Measurements from ENCODE around the gene POLDIP3.

The POLDIP3 gene

GRCh38 chr22:42642806-42643633, 28.3 kb upstream of the POLDIP3 start:
- DNase-seq (ENCODE audit: low read depth, low spot score), result no peak

- DNase-seq (ENCODE audit: low read depth, low spot score), result no peak
These were observed 27.2 kb upstream of the POLDIP3 start for GRCh38 chr22:42641801-42642413.

GRCh38 chr22:42639541-42640241, 25.0 kb upstream of the POLDIP3 start:
- no peak for DNase-seq (ENCODE audit: low read depth, low spot score)

- DNase-seq (ENCODE audit: low read depth, low spot score), result no peak
These were observed 22.9 kb upstream of the POLDIP3 start for GRCh38 chr22:42637555-42637954.

- no peak for DNase-seq (ENCODE audit: low read depth, low spot score)
These were observed 21.8 kb upstream of the POLDIP3 start for GRCh38 chr22:42636506-42636905.

GRCh38 chr22:42635531-42635930, 20.8 kb upstream of the POLDIP3 start:
- no peak for DNase-seq (ENCODE audit: low read depth, low spot score)

- no peak for DNase-seq (ENCODE audit: low read depth, low spot score)
These were observed 18.3 kb upstream of the POLDIP3 start for GRCh38 chr22:42633013-42633412.

GRCh38 chr22:42632096-42632495, 17.4 kb upstream of the POLDIP3 start:
- no peak for DNase-seq (ENCODE audit: low read depth, low spot score)

- DNase-seq (ENCODE audit: low read depth, low spot score), result no peak
These were observed 16.4 kb upstream of the POLDIP3 start for GRCh38 chr22:42630901-42631602.

- DNase-seq (ENCODE audit: low read depth, low spot score), result no peak
These were observed 15.5 kb upstream of the POLDIP3 start for GRCh38 chr22:42630211-42630610.

GRCh38 chr22:42627981-42628380, 13.3 kb upstream of the POLDIP3 start:
- no peak for DNase-seq (ENCODE audit: low read depth, low spot score)

- DNase-seq (ENCODE audit: low read depth, low spot score), result no peak
These were observed 12.4 kb upstream of the POLDIP3 start for GRCh38 chr22:42626951-42627625.

- no peak for DNase-seq (ENCODE audit: low read depth, low spot score)
These were observed 11.7 kb upstream of the POLDIP3 start for GRCh38 chr22:42626431-42626830.

GRCh38 chr22:42625416-42625815, 10.7 kb upstream of the POLDIP3 start:
- DNase-seq (ENCODE audit: low read depth, low spot score), result no peak

- no peak for DNase-seq (ENCODE audit: low read depth, low spot score)
These were observed 9.9 kb upstream of the POLDIP3 start for GRCh38 chr22:42624551-42625106.

- no peak for DNase-seq (ENCODE audit: low read depth, low spot score)
These were observed 9.2 kb upstream of the POLDIP3 start for GRCh38 chr22:42623756-42624441.

- DNase-seq (ENCODE audit: low read depth, low spot score), result no peak
These were observed 8.6 kb upstream of the POLDIP3 start for GRCh38 chr22:42623301-42623751.

GRCh38 chr22:42622061-42622710, 7.5 kb upstream of the POLDIP3 start:
- no peak for DNase-seq (ENCODE audit: low read depth, low spot score)

GRCh38 chr22:42621505-42622002, 6.9 kb upstream of the POLDIP3 start:
- DNase-seq (ENCODE audit: low read depth, low spot score), result no peak

- DNase-seq (ENCODE audit: low read depth, low spot score), result no peak
These were observed 5.4 kb upstream of the POLDIP3 start for GRCh38 chr22:42620084-42620483.

Data from smooth muscle cell of the brain vasculature (primary cell).